Parathyroid adenoma (tissue), 2 donors: ENCODE results near the gene DXO.
A peak's percentile ranks its signal among the peaks of the same experiment; 100 is the strongest.

ENCODE experiments used
- H2AFZ ChIP-seq: fragments of 300-600 bp; sonication (generic); one replicate; pipeline ENCODE4 v1.7.0; 2017; ENCODE audit warnings: antibody characterized with exemption, mild to moderate bottlenecking
- H3K27ac ChIP-seq: fragments of 300-600 bp; sonication (generic); one replicate; pipeline ENCODE4 v1.7.0; 2017
- H3K27me3 ChIP-seq: fragments of 300-600 bp; sonication (generic); one replicate; pipeline ENCODE4 v1.7.0; 2017; ENCODE audit warnings: low read length; ENCODE audit not compliant: control insufficient read depth, insufficient read depth
- H3K36me3 ChIP-seq: fragments of 300-600 bp; sonication (generic); one replicate; pipeline ENCODE4 v1.7.0; 2017; ENCODE audit warnings: low read length; ENCODE audit not compliant: control insufficient read depth, insufficient read depth
- H3K4me1 ChIP-seq: fragments of 300-600 bp; sonication (generic); one replicate; pipeline ENCODE4 v1.7.0; 2017; ENCODE audit warnings: control low read depth
- H3K4me2 ChIP-seq: fragments of 300-600 bp; sonication (generic); one replicate; pipeline ENCODE4 v1.7.0; 2017; ENCODE audit warnings: low read length
- H3K4me3 ChIP-seq: fragments of 300-600 bp; sonication (generic); one replicate; pipeline ENCODE4 v1.7.0; 2017; ENCODE audit warnings: low read depth, low read length
- H3K79me2 ChIP-seq: fragments of 300-600 bp; sonication (generic); one replicate; pipeline ENCODE4 v1.7.0; 2017; ENCODE audit warnings: control low read depth
- H3K9ac ChIP-seq: fragments of 300-600 bp; sonication (generic); one replicate; pipeline ENCODE4 v1.7.0; 2017; ENCODE audit warnings: mild to moderate bottlenecking
- H3K9me3 ChIP-seq: fragments of 300-600 bp; sonication (generic); one replicate; pipeline ENCODE4 v1.7.0; 2017; ENCODE audit warnings: low read length; ENCODE audit not compliant: control insufficient read depth
- CTCF ChIP-seq: fragments of 300-600 bp; sonication (generic); IDR thresholded peaks from one replicate; pipeline ENCODE4 v1.7.0; 2017; ENCODE audit warnings: antibody characterized with exemption, mild to moderate bottlenecking
- donor health status: primary hyperparathyroidism.

Gene DXO

GRCh38 chr6:31946370-31946885 is 25.5 kb downstream of the DXO start:
- Histone ChIP-seq H3K9me3 (no peaks in the 10 kb centered on the region), H3K4me1 (peaks cover 43% of the 10 kb centered on the region), H3K79me2 (peaks cover 6% of the 10 kb centered on the region), H3K27ac (peak overlapping the region; percentile 94), H2AFZ (peak overlapping the region; percentile 62), H3K27me3 (no peaks in the 10 kb centered on the region), H3K4me3 (peak overlapping the region; percentile 11), H3K9ac (peak overlapping the region; percentile 2), H3K36me3 (no peaks in the 10 kb centered on the region), H3K4me2 (peak overlapping the region; percentile 75)
- TF ChIP-seq CTCF = no peak

GRCh38 chr6:31945507-31946369 is 26.2 kb downstream of the DXO start, which contains the start of gene CFB:
CFB (plus strand) TSS chr6:31946095; CDS start chr6:31946222, 127 bp downstream.
- no peaks in the 10 kb centered on the region for H3K9me3 ChIP-seq

DNA sequence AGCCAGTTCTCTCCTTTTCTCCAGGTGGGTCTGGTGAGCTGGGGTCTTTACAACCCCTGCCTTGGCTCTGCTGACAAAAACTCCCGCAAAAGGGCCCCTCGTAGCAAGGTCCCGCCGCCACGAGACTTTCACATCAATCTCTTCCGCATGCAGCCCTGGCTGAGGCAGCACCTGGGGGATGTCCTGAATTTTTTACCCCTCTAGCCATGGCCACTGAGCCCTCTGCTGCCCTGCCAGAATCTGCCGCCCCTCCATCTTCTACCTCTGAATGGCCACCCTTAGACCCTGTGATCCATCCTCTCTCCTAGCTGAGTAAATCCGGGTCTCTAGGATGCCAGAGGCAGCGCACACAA is 26.8 kb downstream of the DXO start:
- Histone ChIP-seq H2AFZ (peak overlapping the region; percentile 62), H3K9ac (no peak overlapping the region), H3K4me3 (peak overlapping the region; percentile 43), H3K4me1 (peaks cover 43% of the 10 kb centered on the region), H3K36me3 (no peaks in the 10 kb centered on the region), H3K9me3 (no peaks in the 10 kb centered on the region), H3K27me3 (no peaks in the 10 kb centered on the region), H3K4me2 (peak overlapping the region; percentile 75), H3K27ac (peak overlapping the region; percentile 94), H3K79me2 (peaks cover 6% of the 10 kb centered on the region)
- no peak for TF ChIP-seq CTCF

More at GRCh38 chr6:31945507-31946369, 26.2 kb downstream of the DXO start, which contains the start of gene CFB:
- no peaks in the 10 kb centered on the region for H3K27me3 ChIP-seq
- no peak for TF ChIP-seq CTCF
- H3K36me3 ChIP-seq = no peaks in the 10 kb centered on the region
- H3K4me2 ChIP-seq = peak within 1 kb of the TSS; percentile 75
- H3K9ac ChIP-seq = peak within 1 kb of the TSS; percentile 2
- H3K4me1 ChIP-seq = peaks cover 43% of the 10 kb centered on the region
- H2AFZ ChIP-seq = peak within 1 kb of the TSS; percentile 62
- peak within 1 kb of the TSS; percentile 43 for H3K4me3 ChIP-seq
- peaks cover 6% of the 10 kb centered on the region for H3K79me2 ChIP-seq
- H3K27ac ChIP-seq = peak within 1 kb of the TSS; percentile 94

DNA sequence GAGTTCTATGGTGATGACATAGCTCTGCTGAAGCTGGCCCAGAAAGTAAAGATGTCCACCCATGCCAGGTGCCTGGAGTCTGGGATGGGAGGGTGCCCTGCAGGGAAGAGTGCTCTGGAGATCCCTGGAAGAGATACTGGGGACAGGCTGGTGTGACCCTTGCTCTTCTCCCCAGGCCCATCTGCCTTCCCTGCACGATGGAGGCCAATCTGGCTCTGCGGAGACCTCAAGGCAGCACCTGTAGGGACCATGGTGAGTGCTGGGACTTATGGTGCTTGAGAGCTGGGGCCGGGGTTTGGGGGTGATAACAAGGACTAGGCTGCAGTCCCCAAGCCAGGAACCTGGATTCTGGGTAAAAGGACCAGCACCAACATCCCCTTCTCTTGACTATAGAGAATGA is 28.2 kb downstream of the DXO start:
- TF ChIP-seq CTCF = no peak
- no peak overlapping the region for H3K9ac ChIP-seq
- peaks cover 32% of the 10 kb centered on the region for H3K4me1 ChIP-seq
- no peaks in the 10 kb centered on the region for H3K9me3 ChIP-seq
- H3K4me2 ChIP-seq = no peak overlapping the region
- H3K36me3 ChIP-seq = no peaks in the 10 kb centered on the region
- no peak overlapping the region for H3K4me3 ChIP-seq
- no peak overlapping the region for H2AFZ ChIP-seq
- H3K27me3 ChIP-seq = no peaks in the 10 kb centered on the region
- H3K79me2 ChIP-seq = peaks cover 6% of the 10 kb centered on the region
- H3K27ac ChIP-seq = no peak overlapping the region
